Subcutaneous adipose tissue (tissue), 4 donors: ENCODE measurements around the gene FGF12. TPM values are rescaled to one million over a fixed set of nuclear protein-coding genes. Genes with fewer than 3 reads are reported as not detected.

ENCODE experiments used
- small RNA-seq: library from RNA; depleted of rRNA; stranded (forward); fragments of <200 nt; gene quantifications from one replicate; pipeline ENCODE3, GENCODE V24; 2016
- total RNA-seq, 4 donors: library from RNA; depleted of rRNA; stranded (reverse); fragments of >200 nt; gene quantifications; one replicate each; pipeline ENCODE4 v1.1.0, GENCODE V29; 2016
- TF ChIP-seq, protein P1 (sequence below): fragments of 450-650 bp; IDR thresholded peaks from one replicate; pipeline ENCODE4 v1.5.1; 2016; ENCODE audit warnings: low read depth, mild to moderate bottlenecking, control low read depth, antibody characterized with exemption, moderate library complexity

FGF12 gene
- total RNA-seq, 4 donors from 2014 or later = 1.1 to 12.1 (median 4.5) TPM

DNA sequence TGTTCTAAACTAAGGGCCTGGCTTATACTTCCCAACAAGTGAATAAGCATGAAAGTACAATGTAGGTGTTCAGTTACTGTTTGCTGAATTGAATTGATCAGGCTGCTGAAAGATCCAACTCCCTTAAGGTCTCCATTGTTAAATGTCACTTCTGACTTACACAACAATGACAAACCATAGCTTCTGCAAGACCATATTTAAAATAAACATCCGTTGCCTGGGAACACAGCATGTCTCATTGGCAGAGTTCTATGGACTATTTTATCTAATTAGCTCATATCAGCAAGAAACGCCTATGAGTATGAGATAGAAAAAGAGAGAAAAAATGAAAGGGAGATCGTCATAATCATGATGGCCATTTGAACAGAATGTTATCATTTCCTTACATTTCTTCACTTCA, 605.4 kb downstream of the FGF12 start:
- TF ChIP-seq, protein P1, sequence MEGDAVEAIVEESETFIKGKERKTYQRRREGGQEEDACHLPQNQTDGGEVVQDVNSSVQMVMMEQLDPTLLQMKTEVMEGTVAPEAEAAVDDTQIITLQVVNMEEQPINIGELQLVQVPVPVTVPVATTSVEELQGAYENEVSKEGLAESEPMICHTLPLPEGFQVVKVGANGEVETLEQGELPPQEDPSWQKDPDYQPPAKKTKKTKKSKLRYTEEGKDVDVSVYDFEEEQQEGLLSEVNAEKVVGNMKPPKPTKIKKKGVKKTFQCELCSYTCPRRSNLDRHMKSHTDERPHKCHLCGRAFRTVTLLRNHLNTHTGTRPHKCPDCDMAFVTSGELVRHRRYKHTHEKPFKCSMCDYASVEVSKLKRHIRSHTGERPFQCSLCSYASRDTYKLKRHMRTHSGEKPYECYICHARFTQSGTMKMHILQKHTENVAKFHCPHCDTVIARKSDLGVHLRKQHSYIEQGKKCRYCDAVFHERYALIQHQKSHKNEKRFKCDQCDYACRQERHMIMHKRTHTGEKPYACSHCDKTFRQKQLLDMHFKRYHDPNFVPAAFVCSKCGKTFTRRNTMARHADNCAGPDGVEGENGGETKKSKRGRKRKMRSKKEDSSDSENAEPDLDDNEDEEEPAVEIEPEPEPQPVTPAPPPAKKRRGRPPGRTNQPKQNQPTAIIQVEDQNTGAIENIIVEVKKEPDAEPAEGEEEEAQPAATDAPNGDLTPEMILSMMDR = no peak

DNA sequence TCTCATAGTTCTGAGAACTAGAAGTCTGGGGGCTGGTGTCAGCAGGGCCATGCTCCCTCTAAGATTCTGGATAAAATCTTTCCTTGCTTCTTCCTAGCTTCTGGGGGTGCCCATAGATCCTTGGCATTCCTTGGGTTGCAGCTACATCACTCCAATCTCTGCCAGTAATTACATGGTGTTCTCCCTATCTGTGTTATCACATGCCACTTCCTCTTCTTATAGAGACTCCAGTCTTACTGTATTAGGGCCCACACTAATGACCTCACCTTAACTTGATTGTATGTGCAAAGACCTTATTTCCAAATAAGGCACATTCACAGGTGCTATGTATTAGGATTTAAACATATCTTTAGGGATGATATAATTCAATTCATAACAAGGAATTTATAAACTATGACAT, 618.5 kb downstream of the FGF12 start:
- TF ChIP-seq, protein P1 = no peak

DNA sequence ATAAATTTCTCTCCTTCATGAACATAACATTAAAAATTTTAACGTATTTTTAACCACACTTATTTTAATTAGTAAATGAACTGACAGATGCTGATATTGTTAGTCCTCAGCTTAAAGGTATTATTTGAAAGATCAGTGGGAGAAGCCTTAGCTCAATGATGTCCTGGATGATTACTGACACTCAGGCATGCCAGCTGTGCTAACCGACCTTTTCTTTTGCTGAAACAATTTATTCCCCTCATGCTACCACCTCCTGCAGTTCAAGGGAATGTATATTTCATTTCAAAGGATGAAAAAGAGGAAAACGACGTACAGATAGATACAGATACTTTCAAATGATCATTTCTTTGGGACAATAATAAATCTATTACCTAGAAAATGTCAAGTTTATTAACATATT, 620.8 kb downstream of the FGF12 start:
- TF ChIP-seq, protein P1 = no peak

DNA sequence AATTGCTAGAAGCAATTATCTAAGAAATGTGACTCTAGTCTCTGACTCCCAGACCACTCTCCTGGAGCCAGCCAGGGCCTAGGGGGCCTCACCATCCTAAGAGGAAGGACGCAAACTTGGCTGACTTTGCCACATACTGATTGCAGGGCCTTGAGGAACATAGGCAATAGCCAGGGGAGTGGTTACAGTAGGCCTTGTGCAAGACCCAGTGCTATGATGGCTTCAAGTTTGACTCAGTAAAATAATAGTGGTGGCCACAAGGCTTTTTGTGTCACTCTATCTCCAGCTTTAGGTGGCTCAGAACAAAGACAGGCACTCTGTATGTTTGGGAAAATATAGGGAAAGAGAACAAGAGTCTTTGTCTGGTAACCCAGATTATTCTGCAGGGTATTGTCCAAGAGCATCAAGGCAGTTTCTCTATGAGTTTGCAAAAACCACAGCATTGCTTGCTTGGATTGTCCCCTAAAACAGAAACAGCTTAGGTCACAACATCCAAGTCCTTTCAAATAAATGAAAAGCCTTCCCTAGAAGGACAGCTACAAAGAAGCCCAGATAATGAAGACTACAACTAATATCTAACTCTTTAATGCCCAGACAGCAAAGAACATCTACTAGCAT, 634.8 kb downstream of the FGF12 start:
- TF ChIP-seq, protein P1 = no peak

DNA sequence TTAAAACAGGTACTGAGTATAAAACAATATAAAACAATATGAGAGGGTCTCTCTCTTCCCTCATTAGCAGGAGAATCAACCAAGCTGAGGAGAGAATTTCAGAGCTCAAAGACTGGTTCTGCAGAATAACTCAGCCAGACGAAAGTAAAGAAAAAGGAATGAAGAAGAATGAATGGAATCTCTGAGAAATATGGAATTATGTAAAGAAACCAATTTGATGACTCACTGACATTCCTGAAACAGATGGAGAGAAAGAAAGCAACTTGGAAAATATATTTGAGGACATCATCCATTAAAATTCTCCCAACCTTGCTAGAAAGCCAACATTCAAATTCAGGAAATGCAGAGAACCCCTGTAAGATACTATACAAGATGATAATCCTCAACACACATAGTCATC, 635.5 kb downstream of the FGF12 start:
- TF ChIP-seq, protein P1 = no peak

DNA sequence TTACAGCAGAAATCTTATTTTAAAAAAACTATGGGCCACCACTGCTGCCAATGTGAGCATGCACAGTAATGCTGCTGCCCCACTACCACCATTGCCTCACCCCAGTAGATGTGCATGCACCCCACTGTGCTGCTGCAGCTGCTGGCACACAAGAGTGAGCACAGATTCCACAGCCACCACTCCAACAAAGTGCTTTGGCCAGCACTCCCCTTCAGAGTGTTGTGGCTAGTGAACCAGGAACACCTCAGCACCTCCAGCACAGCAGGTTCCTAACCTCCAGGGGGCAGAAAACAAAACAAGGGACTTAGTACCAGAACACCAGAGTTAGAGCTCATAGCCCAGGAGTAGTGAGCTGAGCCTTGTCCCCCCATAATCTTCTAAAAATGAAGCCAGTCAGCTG, 636.8 kb downstream of the FGF12 start:
- TF ChIP-seq, protein P1 = no peak

Small RNA genes within 50 kb of the gene (small RNA-seq; reads per million reads assigned to genes)
- gene RF01210 = not detected
- gene RNU1-20P = not detected

Other genes starting within 250 kb of the FGF12 start
- gene MB21D2, start 190.3 kb upstream of the FGF12 start, total RNA-seq = 1 to 10 TPM; 2.8 to 5.4 (median 4.5) TPM